ENCODE results near the gene FRMD4B. TPM values are rescaled to one million over a fixed set of nuclear protein-coding genes. Genes with fewer than 3 reads are reported as not detected.
A peak's percentile ranks its signal among the peaks of the same experiment; 100 is the strongest.

Gene FRMD4B
- total RNA-seq, 6 donors from 2014 or later, result 48.0 to 136 (median 62.8) TPM

DNA sequence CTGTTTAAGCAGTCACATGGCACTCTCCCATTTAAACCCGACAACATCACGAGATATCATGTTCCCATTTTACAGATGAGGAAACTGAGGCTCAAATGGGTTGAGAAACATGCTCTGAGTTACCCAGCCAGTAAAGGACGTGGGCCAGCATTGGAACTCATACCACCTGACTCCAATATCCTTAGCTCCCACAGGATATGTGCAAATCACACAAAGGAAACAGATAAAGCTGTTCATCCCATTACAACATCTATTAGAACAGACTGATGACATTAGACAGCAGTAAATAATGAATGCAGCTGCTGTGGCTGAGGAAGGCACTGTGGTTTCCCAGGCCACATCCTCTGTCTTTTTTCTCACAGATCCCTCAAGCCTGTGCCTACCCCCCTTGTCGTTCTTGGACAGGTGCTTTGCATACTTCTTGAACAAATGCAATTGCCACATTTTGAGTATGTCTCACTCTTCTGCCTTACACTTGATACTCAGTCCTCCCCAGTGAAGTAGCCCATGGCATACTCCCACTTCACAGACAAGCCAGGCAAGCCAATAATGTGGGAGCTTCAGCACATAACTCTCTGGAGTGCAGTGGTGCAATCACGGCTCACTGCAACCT, 17.7 kb downstream of the FRMD4B start:
- WGBS, 2 donors, result 51 to 71% methylated on average over 5 of the region's 5 CpGs
- Histone ChIP-seq H3K36me3 (no peaks in the 10 kb centered on the region), H3K27me3 (no peaks in the 10 kb centered on the region), H3K9me3 (no peaks in the 10 kb centered on the region), H3K27ac (peak overlapping the region; percentile 8 to 82 (median 44)), H3K4me3 (no peak overlapping the region), H3K4me1 (peaks cover 33 to 50% (median 45%) of the 10 kb centered on the region in 4 donors)
- no peak for TF ChIP-seq CTCF (IDR thresholded peaks at IDR 0.05)
- peak in 1 of 2 donors; percentile 10 for TF ChIP-seq POLR2AphosphoS5 (IDR thresholded peaks at IDR 0.05)
- peak in 2 of 4 donors; percentile 11 to 28 for TF ChIP-seq EP300 (IDR thresholded peaks at IDR 0.05)
- TF ChIP-seq POLR2A (IDR thresholded peaks at IDR 0.05), result no peak
- peak in 1 of 2 donors; percentile 70 for DNase-seq
- ATAC-seq (ENCODE audit: low FRiP score in 2 of 2), result peak in 1 of 2 donors; percentile 44

GRCh38 chr3:69367586-69367985, 18.3 kb downstream of the FRMD4B start:
- 94 to 96% methylated on average over 3 of the region's 3 CpGs for WGBS, 2 donors
- H3K4me1 ChIP-seq, result peaks cover 33 to 50% (median 45%) of the 10 kb centered on the region in 4 donors

GRCh38 chr3:69364354-69364753, 21.5 kb downstream of the FRMD4B start:
- no peak overlapping the region for H3K4me3 ChIP-seq
- no peak for DNase-seq
- peaks cover 12 to 30% (median 21%) of the 10 kb centered on the region in 4 donors for H3K4me1 ChIP-seq
- peak overlapping the region in 2 of 4 donors; percentile 16 to 46 for H3K27ac ChIP-seq
- WGBS, 2 donors, result 92 to 94% methylated on average over 5 of the region's 5 CpGs
- ATAC-seq (ENCODE audit: low FRiP score in 2 of 2), result no peak
- H3K36me3 ChIP-seq, result no peaks in the 10 kb centered on the region
- TF ChIP-seq POLR2A (IDR thresholded peaks at IDR 0.05), result no peak
- no peak for TF ChIP-seq POLR2AphosphoS5 (IDR thresholded peaks at IDR 0.05)
- no peak for TF ChIP-seq CTCF (IDR thresholded peaks at IDR 0.05)
- no peak for TF ChIP-seq EP300 (IDR thresholded peaks at IDR 0.05)
- H3K27me3 ChIP-seq, result no peaks in the 10 kb centered on the region
- H3K9me3 ChIP-seq, result no peaks in the 10 kb centered on the region

More at GRCh38 chr3:69367586-69367985, 18.3 kb downstream of the FRMD4B start:
- Histone ChIP-seq H3K27ac (no peak overlapping the region), H3K9me3 (no peaks in the 10 kb centered on the region), H3K27me3 (no peaks in the 10 kb centered on the region), H3K4me3 (no peak overlapping the region), H3K36me3 (no peaks in the 10 kb centered on the region)
- no peak for DNase-seq
- TF ChIP-seq EP300 (IDR thresholded peaks at IDR 0.05) (no peak), POLR2A (IDR thresholded peaks at IDR 0.05) (no peak), CTCF (IDR thresholded peaks at IDR 0.05) (no peak), POLR2AphosphoS5 (IDR thresholded peaks at IDR 0.05) (no peak)
- no peak for ATAC-seq (ENCODE audit: low FRiP score in 2 of 2)

GRCh38 chr3:69360690-69361089, 25.2 kb downstream of the FRMD4B start:
- H3K9me3 ChIP-seq, result peaks cover 0 to 4% (median 0%) of the 10 kb centered on the region in 4 donors
- H3K4me1 ChIP-seq, result peaks cover 6 to 26% (median 16%) of the 10 kb centered on the region in 4 donors
- DNase-seq (no peak), ATAC-seq (ENCODE audit: low FRiP score in 2 of 2) (no peak)
- no peak for TF ChIP-seq POLR2A (IDR thresholded peaks at IDR 0.05)
- WGBS, 2 donors, result 79 to 87% methylated on average over 2 of the region's 2 CpGs
- H3K4me3 ChIP-seq, result no peak overlapping the region
- H3K27me3 ChIP-seq, result no peaks in the 10 kb centered on the region
- no peak overlapping the region for H3K27ac ChIP-seq
- no peaks in the 10 kb centered on the region for H3K36me3 ChIP-seq

DNA sequence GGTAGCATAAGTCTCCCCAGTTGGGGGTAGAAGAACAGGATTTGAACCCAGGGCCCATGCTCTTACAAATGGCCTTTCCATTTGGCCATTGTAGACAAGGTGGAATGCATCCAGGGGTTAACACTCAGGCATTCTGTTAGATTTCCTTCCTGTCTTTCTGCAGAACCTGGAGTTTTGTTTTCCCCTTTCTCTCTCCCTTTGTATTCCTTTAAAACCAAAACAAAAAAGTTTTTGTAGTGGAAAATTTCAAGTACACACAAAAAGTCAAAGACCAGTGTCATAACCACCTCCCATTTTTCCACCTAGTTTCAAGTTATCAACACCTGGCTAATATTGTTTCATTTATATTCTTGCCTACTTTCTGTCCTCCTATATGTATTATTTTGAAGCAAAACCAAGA, 26.0 kb downstream of the FRMD4B start:
- H3K27ac ChIP-seq, result no peak overlapping the region
- ATAC-seq (ENCODE audit: low FRiP score in 2 of 2), result no peak
- H3K27me3 ChIP-seq, result no peaks in the 10 kb centered on the region

More for the DNA sequence above, 26.0 kb downstream of the FRMD4B start:
- H3K36me3 ChIP-seq, result no peaks in the 10 kb centered on the region
- DNase-seq, result no peak
- H3K4me3 ChIP-seq, result no peak overlapping the region
- H3K4me1 ChIP-seq, result peaks cover 6 to 26% (median 17%) of the 10 kb centered on the region in 4 donors
- no peak for TF ChIP-seq POLR2AphosphoS5 (IDR thresholded peaks at IDR 0.05)
- H3K9me3 ChIP-seq, result peaks cover 0 to 4% (median 0%) of the 10 kb centered on the region in 4 donors

Measured in upper lobe of left lung (tissue), 6 donors.